ENCODE data around the gene ZNF761. TPM values are rescaled to one million over a fixed set of nuclear protein-coding genes. Genes with fewer than 3 reads are reported as not detected.

The ZNF761 gene
- 15.1 TPM for polyA plus RNA-seq (2013, experiment 1 of 2)
- polyA plus RNA-seq (2013, experiment 2 of 2): 14.8 TPM

DNA sequence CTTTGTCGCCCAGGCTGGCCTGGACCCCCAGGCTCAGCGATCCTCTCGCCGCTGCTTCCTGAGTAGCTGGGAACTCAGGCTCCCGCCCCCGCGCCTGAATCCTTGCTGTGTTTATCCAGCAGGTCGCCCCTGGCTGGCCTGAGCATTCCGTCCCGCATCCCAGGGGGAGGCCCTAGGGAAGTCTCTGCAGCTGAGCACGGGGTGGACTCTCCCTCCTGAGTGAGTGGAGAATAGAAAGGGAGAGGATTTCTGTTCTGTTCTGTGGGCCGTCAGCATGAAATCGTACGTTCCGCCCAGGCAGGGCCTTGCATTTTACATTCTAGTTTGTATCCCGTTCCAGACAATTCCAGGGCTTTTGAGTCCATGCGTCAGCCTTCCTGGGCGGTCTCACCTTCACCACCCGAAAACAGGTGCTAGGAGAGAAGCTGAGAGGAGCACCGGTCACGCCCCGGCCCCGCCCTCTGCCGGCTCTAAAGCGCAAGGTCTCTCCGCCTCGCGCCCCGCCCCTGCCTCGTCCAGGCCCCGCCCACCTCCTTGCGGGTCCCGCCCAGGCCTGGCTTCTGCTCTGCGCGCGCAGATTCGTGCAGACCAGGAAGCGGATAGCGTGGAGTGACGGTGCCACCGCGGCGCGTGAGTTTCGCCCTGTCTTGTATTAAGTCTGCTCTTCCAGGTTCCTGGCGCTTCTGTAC lies at the start of gene ZNF761:
Gene ZNF761, plus strand, starts transcription at position 586 of the 689 bp plus-strand sequence. CDS start 15,285 bp downstream, outside the sequence.
- H2BK15ac ChIP-seq (replicated peaks; ENCODE audit: low read depth): no peak within 1 kb of the TSS
- peak within 1 kb of the TSS; percentile 95 for H3K56ac ChIP-seq (ENCODE audit: low read length)
- H3K4me3 ChIP-seq (ENCODE audit: low read length): peak within 1 kb of the TSS; percentile 95
- H3K4me2 ChIP-seq (ENCODE audit: low read length): peak within 1 kb of the TSS; percentile 77
- no peak within 1 kb of the TSS for H4K8ac ChIP-seq (ENCODE audit: low read depth, low read length)
- H3K23ac ChIP-seq (ENCODE audit: low read length): peak within 1 kb of the TSS; percentile 89
- peak within 1 kb of the TSS; percentile 89 for H3K9ac ChIP-seq (ENCODE audit: low read length)
- no peak within 1 kb of the TSS for H2BK5ac ChIP-seq (ENCODE audit: low read length)
- DNase-seq: peak; percentile 96
- peak within 1 kb of the TSS; percentile 70 for H3K4ac ChIP-seq (ENCODE audit: low read depth, low read length)
- peak within 1 kb of the TSS; percentile 74 for H3K27ac ChIP-seq (ENCODE audit: low read depth, low read length)
- WGBS (ENCODE audit: extremely low coverage, insufficient coverage, low lambda C conversion rate): no CpG with 5 or more reads among the region's 46 CpGs
- H2AK5ac ChIP-seq (ENCODE audit: low read length): no peak within 1 kb of the TSS
- H3K27me3 ChIP-seq (ENCODE audit: insufficient read depth, low read length, poor library complexity): no peaks in the 10 kb centered on the region
- H3K36me3 ChIP-seq (ENCODE audit: control insufficient read depth, insufficient read depth, low read length): no peaks in the 10 kb centered on the region
- H3K79me2 ChIP-seq (ENCODE audit: control insufficient read depth, insufficient read depth, low read length): peaks cover 9% of the 10 kb centered on the region
- H4K5ac ChIP-seq (ENCODE audit: low read length): no peak within 1 kb of the TSS
- peak within 1 kb of the TSS; percentile 34 for H3K18ac ChIP-seq (ENCODE audit: low read length)
- peaks cover 2% of the 10 kb centered on the region for H3K4me1 ChIP-seq (ENCODE audit: control insufficient read depth, low read depth, low read length)
- peaks cover 6% of the 10 kb centered on the region for H3K79me1 ChIP-seq (ENCODE audit: low read length)
- H2BK120ac ChIP-seq (ENCODE audit: low read depth, low read length): no peak within 1 kb of the TSS

DNA sequence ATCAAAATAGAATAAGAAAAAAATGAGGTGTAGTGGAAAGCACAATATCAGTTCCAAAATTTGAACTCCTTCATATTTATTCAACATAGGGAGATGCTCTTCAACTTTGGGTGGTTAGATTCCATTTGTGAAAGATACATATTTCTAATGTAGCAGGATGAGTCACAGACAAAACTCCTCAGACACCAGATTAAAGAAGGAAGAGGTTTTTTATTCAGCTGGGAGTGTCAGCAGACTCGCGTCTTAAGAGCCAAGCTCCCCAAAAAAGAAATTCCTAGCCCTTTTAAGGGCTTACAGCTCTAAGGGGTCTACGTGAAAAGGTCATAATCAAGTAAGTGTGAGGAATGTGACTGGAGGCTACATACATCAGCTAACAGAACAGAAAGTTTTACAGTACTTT lies 43.6 kb upstream of the ZNF761 start:
- Histone ChIP-seq H2AK5ac (ENCODE audit: low read length) (no peak overlapping the region), H3K27me3 (ENCODE audit: insufficient read depth, low read length, poor library complexity) (no peaks in the 10 kb centered on the region), H4K5ac (ENCODE audit: low read length) (no peak overlapping the region), H3K4me2 (ENCODE audit: low read length) (no peak overlapping the region), H3K36me3 (ENCODE audit: control insufficient read depth, insufficient read depth, low read length) (no peaks in the 10 kb centered on the region), H3K4me3 (ENCODE audit: low read length) (no peak overlapping the region), H3K79me1 (ENCODE audit: low read length) (no peaks in the 10 kb centered on the region), H3K18ac (ENCODE audit: low read length) (no peak overlapping the region), H3K9ac (ENCODE audit: low read length) (no peak overlapping the region), H3K4ac (ENCODE audit: low read depth, low read length) (no peak overlapping the region), H2BK15ac (replicated peaks; ENCODE audit: low read depth) (no peak overlapping the region), H3K56ac (ENCODE audit: low read length) (no peak overlapping the region), H2BK5ac (ENCODE audit: low read length) (no peak overlapping the region), H3K27ac (ENCODE audit: low read depth, low read length) (no peak overlapping the region), H3K79me2 (ENCODE audit: control insufficient read depth, insufficient read depth, low read length) (no peaks in the 10 kb centered on the region), H4K8ac (ENCODE audit: low read depth, low read length) (no peak overlapping the region), H3K23ac (ENCODE audit: low read length) (no peak overlapping the region), H3K4me1 (ENCODE audit: control insufficient read depth, low read depth, low read length) (no peaks in the 10 kb centered on the region), H2BK120ac (ENCODE audit: low read depth, low read length) (no peak overlapping the region)
- no CpG with 5 or more reads among the region's 3 CpGs for WGBS (ENCODE audit: extremely low coverage, insufficient coverage, low lambda C conversion rate)
- DNase-seq: no peak

DNA sequence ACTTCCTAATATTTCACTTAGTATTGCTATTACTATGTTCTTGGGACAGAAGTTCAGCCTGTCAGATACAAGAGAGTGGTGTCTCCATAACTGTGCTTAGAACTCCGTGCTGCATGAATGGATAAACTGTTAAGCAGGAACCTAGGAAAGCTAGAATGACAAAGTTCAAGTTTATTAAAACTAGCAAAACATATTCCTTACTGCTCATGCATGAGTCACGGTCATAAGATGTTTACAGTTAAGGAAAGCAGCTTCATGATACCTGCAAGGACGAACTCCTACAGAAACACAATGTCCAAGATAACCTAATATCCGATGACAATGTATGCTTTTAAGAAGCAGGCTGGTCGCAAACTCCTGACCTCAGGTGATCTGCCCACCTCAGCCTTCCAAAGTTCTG lies 42.9 kb upstream of the ZNF761 start:
- H2BK5ac ChIP-seq (ENCODE audit: low read length): no peak overlapping the region
- no peaks in the 10 kb centered on the region for H3K36me3 ChIP-seq (ENCODE audit: control insufficient read depth, insufficient read depth, low read length)
- no peak overlapping the region for H4K8ac ChIP-seq (ENCODE audit: low read depth, low read length)
- H3K4ac ChIP-seq (ENCODE audit: low read depth, low read length): no peak overlapping the region
- no peak overlapping the region for H3K18ac ChIP-seq (ENCODE audit: low read length)
- no peak overlapping the region for H2BK15ac ChIP-seq (replicated peaks; ENCODE audit: low read depth)
- DNase-seq: no peak
- H3K56ac ChIP-seq (ENCODE audit: low read length): no peak overlapping the region
- no peaks in the 10 kb centered on the region for H3K79me1 ChIP-seq (ENCODE audit: low read length)
- no peak overlapping the region for H3K4me2 ChIP-seq (ENCODE audit: low read length)
- H3K4me1 ChIP-seq (ENCODE audit: control insufficient read depth, low read depth, low read length): no peaks in the 10 kb centered on the region
- H3K27me3 ChIP-seq (ENCODE audit: insufficient read depth, low read length, poor library complexity): no peaks in the 10 kb centered on the region
- H3K23ac ChIP-seq (ENCODE audit: low read length): no peak overlapping the region
- H3K79me2 ChIP-seq (ENCODE audit: control insufficient read depth, insufficient read depth, low read length): no peaks in the 10 kb centered on the region
- no peak overlapping the region for H2AK5ac ChIP-seq (ENCODE audit: low read length)
- no peak overlapping the region for H3K27ac ChIP-seq (ENCODE audit: low read depth, low read length)
- no peak overlapping the region for H2BK120ac ChIP-seq (ENCODE audit: low read depth, low read length)
- WGBS (ENCODE audit: extremely low coverage, insufficient coverage, low lambda C conversion rate): no CpG with 5 or more reads among the region's 5 CpGs
- H3K4me3 ChIP-seq (ENCODE audit: low read length): no peak overlapping the region
- no peak overlapping the region for H4K5ac ChIP-seq (ENCODE audit: low read length)
- no peak overlapping the region for H3K9ac ChIP-seq (ENCODE audit: low read length)

DNA sequence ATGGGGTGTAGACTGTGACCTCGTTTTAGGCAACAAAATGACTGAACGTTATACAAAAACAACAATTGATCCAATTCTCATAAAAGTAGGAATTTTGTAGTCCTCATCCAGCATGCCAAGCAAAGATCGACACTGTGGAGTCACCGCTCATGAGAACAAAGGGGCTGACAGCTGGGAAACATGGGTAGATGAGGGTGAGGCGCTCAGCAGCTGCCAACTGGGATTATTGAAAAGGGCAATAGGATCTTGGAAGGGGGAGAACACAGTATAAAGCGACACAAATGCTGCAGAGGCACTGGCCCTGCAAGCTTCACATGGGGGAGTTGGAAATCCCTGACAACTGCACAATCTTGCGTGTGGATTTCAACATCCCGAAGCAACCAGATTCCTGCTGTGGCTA lies 42.2 kb upstream of the ZNF761 start:
- no CpG with 5 or more reads among the region's 8 CpGs for WGBS (ENCODE audit: extremely low coverage, insufficient coverage, low lambda C conversion rate)
- DNase-seq: no peak
- Histone ChIP-seq H2BK120ac (ENCODE audit: low read depth, low read length) (no peak overlapping the region), H2AK5ac (ENCODE audit: low read length) (no peak overlapping the region), H3K9ac (ENCODE audit: low read length) (no peak overlapping the region), H3K4me1 (ENCODE audit: control insufficient read depth, low read depth, low read length) (no peaks in the 10 kb centered on the region), H3K4ac (ENCODE audit: low read depth, low read length) (no peak overlapping the region), H4K8ac (ENCODE audit: low read depth, low read length) (no peak overlapping the region), H3K23ac (ENCODE audit: low read length) (no peak overlapping the region), H4K5ac (ENCODE audit: low read length) (no peak overlapping the region), H3K18ac (ENCODE audit: low read length) (no peak overlapping the region), H3K56ac (ENCODE audit: low read length) (no peak overlapping the region), H3K4me2 (ENCODE audit: low read length) (no peak overlapping the region), H3K27me3 (ENCODE audit: insufficient read depth, low read length, poor library complexity) (no peaks in the 10 kb centered on the region), H2BK5ac (ENCODE audit: low read length) (no peak overlapping the region), H3K27ac (ENCODE audit: low read depth, low read length) (no peak overlapping the region), H3K4me3 (ENCODE audit: low read length) (no peak overlapping the region), H3K79me1 (ENCODE audit: low read length) (no peaks in the 10 kb centered on the region), H3K79me2 (ENCODE audit: control insufficient read depth, insufficient read depth, low read length) (no peaks in the 10 kb centered on the region), H3K36me3 (ENCODE audit: control insufficient read depth, insufficient read depth, low read length) (no peaks in the 10 kb centered on the region), H2BK15ac (replicated peaks; ENCODE audit: low read depth) (no peak overlapping the region)

DNA sequence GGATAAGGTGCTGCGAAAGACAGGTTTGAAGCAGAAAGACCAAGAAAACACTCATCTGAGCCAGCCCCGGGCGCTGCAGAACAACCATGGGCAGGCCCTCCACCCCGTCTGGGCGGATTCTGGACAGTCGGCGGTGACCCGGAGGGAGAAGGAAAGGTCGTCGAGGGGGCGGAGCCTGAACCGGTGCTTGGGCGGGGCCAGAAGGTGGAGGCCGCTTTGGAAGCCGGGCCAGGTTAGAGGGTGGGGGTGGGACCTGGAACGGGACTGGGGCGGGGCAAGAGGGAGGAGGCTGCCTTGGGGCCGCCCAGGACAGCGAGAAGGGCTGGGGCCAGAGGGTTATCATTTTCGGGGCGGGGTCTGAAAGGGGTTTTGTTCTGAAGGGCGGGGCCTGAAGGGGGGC lies 41.8 kb upstream of the ZNF761 start:
- Histone ChIP-seq H3K4me3 (ENCODE audit: low read length) (no peak overlapping the region), H2BK120ac (ENCODE audit: low read depth, low read length) (no peak overlapping the region)

More for the DNA sequence above, 41.8 kb upstream of the ZNF761 start:
- Histone ChIP-seq H4K5ac (ENCODE audit: low read length) (no peak overlapping the region), H3K36me3 (ENCODE audit: control insufficient read depth, insufficient read depth, low read length) (no peaks in the 10 kb centered on the region), H2BK5ac (ENCODE audit: low read length) (no peak overlapping the region), H3K56ac (ENCODE audit: low read length) (no peak overlapping the region), H3K79me2 (ENCODE audit: control insufficient read depth, insufficient read depth, low read length) (no peaks in the 10 kb centered on the region), H3K27me3 (ENCODE audit: insufficient read depth, low read length, poor library complexity) (no peaks in the 10 kb centered on the region), H3K23ac (ENCODE audit: low read length) (no peak overlapping the region), H2BK15ac (replicated peaks; ENCODE audit: low read depth) (no peak overlapping the region), H4K8ac (ENCODE audit: low read depth, low read length) (no peak overlapping the region), H3K4ac (ENCODE audit: low read depth, low read length) (no peak overlapping the region), H3K18ac (ENCODE audit: low read length) (no peak overlapping the region), H3K9ac (ENCODE audit: low read length) (no peak overlapping the region), H3K4me2 (ENCODE audit: low read length) (no peak overlapping the region), H2AK5ac (ENCODE audit: low read length) (no peak overlapping the region), H3K79me1 (ENCODE audit: low read length) (no peaks in the 10 kb centered on the region), H3K4me1 (ENCODE audit: control insufficient read depth, low read depth, low read length) (no peaks in the 10 kb centered on the region), H3K27ac (ENCODE audit: low read depth, low read length) (no peak overlapping the region)
- no CpG with 5 or more reads among the region's 22 CpGs for WGBS (ENCODE audit: extremely low coverage, insufficient coverage, low lambda C conversion rate)
- peak; percentile 35 for DNase-seq

All from mesendoderm (in vitro differentiated cells).